SK-N-DZ (cell line): ENCODE results near the gene NMB.
"Not testable (repeated sequence)": the region's sequence is repeated elsewhere in the genome, so short reads cannot be mapped to it uniquely, and the experiment has no call there.

Experiments used
- DNase-seq: peaks from one replicate; pipeline ENCODE4 v3.0.0-alpha.2; 2015; ENCODE audit warnings: low spot score

Gene NMB

DNA sequence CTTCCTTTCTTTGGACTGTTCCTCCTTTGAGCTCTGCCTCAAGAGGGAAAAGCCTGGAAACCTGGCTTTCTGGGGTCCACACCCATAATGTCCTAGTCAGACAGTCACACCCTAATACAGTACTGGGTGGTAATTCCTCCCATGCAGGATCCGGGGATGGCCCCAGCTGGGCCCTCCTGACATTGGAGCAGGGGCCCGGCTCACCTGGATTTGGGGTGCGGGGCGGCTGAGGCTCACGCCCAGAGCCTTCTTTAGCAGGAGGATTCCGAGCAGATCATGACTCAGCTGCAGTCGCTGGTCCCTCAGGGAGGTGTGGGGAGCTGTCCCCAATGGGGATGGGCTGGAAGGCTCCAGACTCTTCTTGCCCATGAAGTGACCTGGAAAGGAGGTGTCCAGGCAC is 1.0 kb downstream of the NMB start:
- DNase-seq: no peak

DNA sequence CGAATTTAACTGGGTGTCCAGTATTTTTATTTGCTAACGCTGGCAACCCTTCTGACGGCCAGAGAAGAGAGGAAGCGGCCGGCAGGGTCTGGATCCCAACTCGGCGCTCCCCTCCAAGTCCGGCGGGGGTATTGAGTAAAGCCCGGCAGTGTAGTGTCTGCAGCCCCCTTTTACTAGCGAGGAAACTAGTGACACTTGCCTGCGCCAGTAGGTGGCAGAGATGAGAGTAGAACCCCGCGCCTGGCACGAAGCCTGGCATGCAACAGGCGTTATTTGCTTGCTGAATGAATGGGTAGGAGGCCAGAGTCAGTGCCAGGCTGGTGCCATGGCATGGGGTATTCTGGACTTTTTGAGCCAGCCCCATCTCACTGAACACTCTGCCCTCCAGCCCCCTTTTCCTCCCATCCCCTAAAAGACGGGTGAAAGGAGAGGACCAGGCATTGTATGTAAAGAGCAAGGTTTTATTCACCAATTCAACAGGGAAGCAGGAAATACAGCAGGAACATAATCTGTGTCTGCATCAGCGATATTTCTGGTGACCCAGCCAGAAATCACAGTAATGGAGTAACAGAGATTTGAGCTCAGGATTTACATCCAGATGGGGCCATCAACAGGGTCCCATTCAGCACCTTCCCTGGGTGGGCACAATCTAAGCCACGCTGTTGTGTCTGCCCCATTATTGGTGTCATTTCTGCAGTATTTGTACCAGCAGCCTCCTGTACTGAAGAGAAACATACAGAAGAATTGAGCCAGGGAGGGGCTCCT is 3.1 kb downstream of the NMB start:
- peak; percentile 77 for DNase-seq

DNA sequence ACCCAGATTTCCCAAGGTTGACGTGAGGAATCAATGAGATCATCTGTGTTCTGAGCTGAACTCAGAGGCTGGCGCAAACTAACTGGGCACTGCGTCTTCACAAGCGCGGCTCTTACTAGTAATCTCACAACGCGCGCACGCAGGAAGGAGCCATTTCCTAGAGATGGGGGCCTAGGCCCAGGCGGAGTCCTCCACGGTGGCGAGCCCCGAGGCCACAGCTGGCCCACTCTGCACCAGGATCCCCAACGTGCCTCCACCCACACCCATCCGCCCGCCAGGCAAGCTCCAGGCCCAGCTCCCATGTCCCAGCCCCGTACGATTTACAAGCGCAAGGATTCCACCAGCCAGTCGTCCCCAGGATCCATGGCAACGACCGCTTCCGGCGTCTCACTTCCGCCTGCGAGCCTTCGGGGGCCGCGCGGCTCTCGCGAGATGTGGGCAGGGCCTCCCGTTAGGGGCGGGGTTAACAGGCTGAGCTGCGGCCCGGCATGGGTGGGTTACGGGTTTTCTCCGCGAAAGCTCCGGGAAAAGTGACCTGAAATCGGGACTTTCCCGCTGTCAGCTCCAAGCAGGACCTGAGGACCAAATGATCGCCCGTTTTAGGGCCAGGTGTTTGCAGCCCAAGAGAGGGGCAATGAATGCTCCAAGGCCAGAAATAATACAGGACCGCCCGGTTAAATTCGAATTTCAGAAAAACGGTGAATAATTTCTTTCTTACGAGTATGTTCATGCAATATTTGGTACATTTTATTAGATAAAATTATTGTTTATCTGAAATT is 3.9 kb downstream of the NMB start, which contains the start of gene WDR73:
Gene WDR73, minus strand, starts transcription at position 374 of the 779 bp plus-strand sequence. Its CDS starts 9 bp downstream, at position 365.
- peak; percentile 92 for DNase-seq

DNA sequence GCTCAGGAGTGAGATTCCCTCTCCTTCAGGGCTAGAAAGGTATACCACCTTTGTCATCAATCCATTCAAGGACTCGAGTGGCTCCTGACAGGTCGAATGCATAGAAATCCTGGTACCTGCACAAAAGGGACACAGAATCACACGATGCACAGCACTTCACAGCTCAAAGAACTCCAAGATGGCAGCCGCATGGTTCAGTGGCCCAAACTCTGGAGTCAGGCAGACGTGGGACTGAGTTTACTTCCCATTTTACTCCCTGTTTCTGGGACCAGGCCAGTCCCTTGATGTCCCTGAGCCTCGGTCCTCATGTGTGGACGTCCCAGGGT is 4.5 kb downstream of the NMB start:
- DNase-seq: no peak

DNA sequence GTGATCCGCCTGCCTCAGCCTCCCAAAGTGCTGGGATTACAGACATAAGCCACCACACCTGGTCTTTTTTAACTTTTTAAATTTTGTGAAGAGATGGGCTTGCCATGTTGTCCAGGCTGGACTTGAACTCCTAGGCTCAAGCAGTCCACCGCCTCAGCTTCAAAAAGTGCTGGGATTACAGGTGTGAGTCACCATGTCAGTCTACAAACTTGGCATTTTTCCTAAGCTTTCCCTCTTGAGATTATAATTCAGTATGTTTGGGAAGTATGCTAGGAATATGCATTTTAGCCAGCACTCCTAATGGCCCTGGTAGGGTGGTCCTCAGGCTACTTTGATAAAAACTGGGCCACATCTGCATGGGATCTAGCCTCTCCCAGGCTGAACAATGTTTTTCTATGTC is 8.3 kb downstream of the NMB start:
- DNase-seq: no peak

DNA sequence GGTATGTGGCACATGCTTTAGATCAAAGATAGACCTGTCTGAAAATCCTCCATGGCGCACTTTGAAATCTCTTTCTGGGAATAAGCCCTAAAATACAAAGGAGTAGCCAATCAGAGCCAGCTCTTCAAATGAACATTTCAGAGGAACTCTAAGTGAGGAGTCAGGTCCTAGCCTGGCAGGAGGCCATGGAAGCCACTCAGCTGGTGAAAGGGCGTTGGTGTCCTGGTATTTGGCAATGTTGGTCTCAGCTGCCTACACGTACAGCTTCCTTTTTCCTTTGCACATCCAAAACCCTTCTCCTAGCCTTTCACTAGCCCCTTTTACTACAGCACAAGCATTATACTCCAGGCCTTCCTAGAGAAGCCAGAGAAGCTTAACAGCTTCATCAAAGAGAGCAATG is 9.5 kb downstream of the NMB start:
- DNase-seq: no peak

DNA sequence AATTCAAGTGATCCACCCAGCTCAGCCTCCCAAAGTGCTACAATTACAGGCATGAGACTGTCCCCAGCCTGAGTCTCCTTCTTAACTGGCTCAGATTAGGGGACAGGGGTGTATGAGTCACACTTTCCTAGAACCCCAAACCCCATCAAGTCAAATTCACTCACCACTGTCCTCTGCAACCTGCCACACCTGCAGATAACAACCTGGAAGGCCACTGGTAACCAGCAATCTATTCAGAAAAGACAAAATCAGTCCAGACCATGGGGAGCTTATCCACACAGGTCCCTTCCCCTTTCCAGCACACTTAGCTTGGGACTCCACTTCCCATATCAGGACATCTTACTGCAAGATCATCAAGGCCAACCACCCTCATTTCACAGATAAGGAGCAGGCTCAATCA is 10.3 kb downstream of the NMB start:
- DNase-seq: no peak

DNA sequence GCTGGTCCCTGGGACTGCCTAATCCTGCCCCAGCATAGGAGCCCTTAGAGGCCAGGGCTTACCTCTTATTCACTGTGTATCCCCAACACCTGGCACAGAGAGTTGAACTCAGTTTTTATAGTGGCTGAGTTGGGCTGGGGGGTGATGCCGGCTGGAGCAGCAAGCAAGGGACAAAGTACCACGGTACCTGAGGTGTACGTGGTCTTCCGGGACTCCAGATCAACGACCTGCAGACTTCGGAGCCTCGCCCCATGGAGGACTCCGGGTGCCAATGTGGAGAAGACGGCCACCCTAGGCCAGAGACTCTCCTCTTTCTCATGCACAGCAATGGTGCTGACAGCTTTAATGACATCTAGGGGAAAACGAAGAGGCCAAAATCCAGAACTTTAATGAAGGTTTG is 12.0 kb downstream of the NMB start:
- DNase-seq: no peak

DNA sequence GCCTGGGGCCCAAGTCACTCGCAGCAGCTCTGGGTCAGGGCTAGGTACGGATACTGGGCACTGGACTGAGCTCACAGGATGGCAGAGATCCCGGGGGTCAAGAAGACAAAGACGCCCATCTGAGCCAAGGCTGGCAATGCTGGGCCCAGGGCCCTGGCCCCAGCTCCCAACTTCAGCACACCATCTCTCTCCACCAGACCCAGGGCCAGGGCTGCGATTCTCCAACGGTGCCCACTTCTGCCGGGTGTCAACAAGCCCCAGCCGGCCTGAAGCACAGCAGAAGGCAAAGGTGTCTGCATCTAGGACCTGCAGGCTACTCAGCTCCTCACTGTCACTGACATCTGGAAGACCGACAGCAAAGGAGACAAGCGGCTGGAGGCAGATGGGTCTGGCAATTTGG is 12.5 kb downstream of the NMB start:
- DNase-seq: no peak

DNA sequence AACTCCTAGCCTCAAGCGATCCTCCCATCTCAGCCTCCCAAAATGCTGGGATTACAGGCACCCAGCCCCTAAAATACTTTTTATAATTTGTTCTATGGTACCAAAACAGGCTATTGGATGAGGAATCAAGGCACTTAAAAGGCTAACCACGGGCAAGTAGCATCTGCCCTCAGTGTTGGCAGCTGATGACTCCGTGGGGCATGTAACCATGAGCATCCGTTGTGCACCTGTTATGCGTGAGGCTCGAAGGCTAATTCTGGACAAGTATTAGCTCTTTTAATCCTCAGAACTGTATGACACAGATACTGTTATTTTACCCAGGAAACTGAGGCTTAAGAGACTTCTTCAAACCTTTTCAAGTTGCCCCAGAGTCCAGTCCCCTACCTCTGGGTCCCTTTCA is 14.2 kb downstream of the NMB start:
- no peak for DNase-seq

DNA sequence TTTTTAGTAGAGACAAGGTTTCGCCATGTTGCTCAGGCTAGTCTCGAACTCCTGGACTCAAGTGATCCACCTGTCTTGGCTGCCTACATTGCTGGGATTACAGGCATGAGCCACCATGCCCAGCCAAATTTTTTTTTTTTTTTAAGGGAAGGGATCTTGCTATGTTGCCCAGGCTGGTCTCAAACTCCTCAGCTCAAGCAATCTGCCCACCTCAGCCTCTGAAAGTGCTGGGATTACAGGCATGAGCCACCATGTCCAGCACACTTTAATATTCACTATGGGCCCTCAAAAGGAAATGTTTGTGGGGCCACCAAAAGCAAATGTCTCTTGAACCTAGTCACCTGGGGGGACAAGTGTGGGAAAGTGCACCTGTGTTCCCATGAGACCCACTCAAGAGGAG is 15.4 kb downstream of the NMB start:
- DNase-seq: not testable (repeated sequence)

DNA sequence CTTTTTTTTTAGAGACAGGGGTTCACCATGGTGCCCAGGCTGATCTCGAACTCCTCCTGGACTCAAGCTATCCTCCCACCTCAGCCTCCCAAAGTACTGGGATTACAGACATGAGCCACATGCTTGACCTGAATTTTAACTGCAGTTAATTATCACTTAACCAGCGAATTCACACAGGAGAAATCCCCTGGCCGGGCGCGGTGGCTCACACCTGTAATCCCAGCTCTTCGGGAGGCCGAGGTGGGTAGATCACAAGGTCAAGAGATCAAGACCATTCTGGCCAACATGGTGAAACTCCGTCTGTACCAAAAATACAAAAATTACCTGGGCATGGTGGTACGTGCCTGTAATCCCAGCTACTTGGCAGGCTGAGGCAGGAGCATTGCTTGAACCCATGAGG is 16.1 kb downstream of the NMB start:
- DNase-seq: not testable (repeated sequence)

DNA sequence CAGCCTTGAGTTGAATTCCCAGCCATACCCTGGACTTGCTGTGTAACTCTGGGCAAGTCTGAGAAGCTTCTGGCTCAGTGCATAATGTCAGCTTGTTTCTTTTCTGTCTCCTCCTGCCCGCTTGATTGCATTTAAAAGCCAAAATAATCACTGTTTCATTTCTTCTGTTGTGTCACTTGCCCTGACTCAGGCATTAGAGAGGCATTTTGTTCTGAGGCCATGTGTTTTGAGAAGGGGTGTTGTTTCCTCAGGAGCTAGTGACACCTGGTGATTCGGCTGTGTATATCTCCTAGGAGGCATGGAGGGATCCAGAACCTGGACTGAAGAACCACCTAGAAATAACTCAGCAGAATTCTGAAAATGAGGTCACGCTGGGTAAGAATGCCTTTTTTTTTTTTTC is 19.9 kb downstream of the NMB start:
- DNase-seq: no peak

DNA sequence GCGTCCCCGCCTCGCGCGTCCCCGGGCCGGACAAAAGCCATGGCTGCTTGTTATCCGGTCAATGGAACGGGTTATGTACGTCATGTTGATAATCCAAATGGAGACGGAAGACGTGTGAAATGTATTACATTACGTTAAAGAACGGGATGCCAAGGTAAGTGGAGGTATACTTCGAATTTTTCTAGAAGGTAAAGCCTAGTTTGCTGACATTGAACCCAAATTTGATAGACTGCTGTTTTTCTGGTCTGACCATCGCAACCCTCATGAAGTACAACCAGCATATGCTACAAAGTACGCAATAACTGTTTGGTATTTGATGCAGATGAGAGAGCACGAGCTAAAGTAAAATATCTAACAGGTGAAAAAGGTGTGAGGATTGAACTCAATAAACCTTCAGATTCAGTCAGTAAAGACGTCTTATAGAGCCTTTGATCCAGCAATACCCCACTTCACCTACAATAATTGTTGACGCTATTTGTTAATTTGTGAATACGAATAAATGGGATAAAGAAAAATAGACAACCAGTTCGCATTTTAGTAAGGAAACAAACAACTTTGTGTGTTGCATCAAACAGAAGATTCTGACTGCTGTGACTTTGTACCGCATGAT is 23.7 kb downstream of the NMB start:
- no peak for DNase-seq

DNA sequence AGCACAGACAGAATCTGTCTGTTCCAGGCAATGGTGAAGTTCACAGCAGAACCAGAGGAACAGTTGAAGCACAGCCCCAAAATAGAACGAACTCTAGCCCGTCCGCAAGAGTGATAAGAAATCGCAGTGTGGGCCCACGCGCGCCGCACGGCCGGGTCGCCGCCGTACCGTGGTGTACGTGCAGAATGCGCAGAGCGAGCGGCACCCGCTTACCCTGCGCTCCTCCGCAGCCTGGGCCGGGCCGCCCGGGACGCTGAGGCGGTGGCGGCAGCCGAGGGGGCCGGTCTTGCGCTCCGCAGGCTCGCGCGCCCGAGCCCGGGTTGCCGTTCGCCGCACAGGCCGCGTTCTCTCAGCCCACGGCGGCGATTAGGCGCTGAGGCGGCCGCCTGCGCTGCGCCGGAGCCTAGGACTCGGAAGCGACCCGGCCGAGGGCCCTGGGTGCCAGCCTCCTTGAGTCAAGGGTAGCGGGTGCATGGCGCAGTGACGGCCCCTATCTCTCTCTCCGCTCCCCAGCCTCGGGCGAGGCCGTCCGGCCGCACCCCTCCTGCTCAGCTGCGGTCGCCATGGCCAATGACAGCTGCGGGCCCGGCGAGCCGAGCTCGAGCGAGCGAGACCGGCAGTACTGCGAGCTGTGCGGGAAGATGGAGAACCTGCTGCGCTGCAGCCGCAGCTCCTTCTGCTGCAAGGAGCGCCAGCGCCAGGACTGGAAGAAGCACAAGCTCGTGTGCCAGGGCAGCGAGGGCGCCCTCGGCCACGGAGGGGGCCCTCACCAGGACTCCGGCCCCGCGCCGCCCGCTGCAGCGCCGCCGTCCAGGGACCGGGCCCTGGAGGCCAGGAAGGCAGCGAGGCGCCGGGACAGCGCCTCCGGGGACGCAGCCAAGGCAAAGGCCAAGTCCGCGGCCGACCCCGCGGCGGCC is 24.4 kb downstream of the NMB start:
- peak; percentile 55 for DNase-seq

DNA sequence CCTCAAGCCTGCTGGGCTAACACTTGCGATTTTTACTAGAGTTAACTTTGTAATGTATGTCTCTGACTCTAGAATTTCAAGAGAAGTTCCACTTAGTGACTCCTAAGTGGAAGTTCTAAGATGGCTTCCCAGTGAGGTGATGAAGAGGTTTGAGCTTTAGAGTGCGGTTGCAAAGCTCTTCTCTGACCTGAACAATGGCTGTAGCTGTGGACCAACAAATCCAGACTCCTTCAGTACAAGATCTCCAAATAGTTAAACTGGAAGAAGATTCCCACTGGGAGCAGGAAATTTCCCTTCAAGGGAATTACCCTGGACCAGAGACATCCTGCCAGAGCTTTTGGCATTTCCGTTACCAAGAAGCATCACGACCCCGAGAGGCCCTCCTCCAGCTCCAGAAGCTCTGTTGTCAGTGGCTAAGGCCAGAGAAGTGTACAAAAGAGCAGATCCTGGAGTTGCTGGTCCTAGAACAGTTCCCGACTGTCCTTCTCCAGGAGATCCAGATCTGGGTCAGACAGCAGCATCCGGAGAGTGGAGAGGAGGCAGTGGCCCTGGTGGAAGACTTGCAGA is 26.2 kb downstream of the NMB start:
- DNase-seq: peak; percentile 23

DNA sequence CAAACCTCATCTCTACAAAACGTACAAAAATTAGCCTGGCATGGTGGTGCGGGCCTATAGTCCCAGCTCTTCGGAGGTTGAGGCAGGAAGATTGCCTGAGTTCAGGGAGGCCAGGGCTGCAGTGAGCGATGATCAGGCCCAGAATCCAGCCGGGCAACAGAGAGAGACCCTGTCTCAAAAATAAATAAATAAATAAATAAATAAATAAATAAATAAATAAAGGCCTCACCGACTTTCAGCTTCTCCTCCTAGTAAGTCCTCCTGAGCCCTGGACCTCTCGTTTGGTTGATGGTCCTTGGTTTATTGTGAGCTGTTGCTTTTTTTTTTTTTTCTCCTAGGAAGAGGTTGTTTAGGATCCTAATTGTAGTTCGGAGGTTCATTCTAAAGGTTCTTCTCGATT is 29.0 kb downstream of the NMB start:
- DNase-seq: no peak

DNA sequence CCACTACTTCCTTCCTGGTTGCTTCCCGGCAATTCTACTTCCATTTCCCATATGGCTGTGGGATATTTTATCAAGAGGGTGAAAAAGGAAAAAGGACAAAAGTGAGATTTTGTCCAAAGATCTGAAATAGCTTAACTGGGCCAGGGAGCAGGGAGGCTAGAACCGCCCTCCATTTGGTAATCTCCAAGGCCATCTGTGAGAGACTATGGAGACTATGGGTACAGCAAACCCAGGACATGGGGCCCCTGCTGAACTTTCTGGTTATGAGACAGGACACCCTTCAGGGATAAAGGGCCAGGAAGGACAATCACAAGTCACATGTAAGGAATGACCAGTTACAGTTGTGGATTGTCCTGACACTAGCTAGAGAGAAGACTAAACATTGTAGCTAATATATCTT is 32.9 kb downstream of the NMB start:
- DNase-seq: no peak

DNA sequence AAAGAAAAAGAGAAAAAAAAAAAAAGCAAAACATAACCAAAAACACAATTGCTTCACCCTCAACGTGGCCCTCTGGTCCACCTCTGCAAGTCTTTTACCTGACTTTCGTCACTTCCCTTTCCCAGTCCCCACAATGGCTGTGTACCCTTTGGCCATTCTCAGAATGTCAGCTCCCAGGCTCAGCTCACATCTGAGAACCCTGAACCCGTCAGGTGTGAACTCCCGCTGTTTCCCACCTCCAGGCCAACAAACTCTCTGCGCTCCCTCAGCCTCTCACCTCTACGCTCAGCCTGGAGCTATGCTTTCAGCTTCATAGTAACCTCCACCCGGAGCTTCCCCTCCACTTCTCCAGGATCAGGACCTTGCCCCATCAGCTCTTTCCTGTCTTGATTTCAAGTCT is 33.6 kb downstream of the NMB start:
- DNase-seq: no peak

DNA sequence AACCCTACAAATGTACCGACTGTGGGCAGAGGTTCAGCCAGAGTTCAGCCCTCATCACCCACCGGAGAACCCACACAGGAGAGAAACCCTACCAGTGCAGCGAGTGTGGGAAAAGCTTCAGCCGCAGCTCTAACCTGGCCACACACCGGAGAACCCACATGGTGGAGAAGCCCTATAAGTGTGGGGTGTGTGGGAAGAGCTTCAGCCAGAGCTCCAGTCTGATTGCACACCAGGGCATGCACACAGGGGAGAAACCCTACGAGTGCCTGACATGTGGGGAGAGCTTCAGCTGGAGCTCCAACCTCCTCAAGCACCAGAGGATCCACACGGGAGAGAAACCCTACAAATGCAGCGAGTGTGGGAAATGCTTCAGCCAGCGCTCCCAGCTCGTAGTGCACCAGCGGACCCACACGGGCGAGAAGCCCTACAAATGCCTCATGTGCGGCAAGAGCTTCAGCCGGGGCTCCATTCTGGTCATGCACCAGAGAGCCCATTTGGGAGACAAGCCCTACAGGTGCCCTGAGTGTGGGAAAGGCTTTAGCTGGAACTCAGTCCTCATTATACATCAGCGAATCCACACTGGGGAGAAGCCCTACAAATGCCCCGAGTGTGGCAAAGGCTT is 36.5 kb downstream of the NMB start:
- DNase-seq: no peak

DNA sequence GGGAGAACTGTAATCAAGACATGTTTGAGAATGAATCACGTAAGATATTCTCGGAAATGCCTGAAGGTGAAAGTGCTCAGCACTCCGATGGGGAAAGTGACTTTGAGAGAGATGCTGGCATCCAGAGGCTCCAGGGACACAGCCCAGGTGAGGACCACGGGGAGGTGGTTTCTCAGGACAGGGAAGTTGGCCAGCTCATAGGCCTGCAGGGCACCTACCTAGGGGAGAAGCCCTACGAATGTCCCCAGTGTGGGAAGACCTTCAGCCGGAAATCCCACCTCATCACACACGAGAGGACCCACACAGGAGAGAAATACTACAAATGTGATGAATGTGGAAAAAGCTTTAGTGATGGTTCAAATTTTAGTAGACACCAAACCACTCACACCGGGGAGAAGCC is 37.4 kb downstream of the NMB start:
- no peak for DNase-seq
